NCI-H2107 (cell line): ENCODE data around the gene IL32.

Experiments used
- DNase-seq: peaks from one replicate; lab custom pipeline; 2025; lab: John Stamatoyannopoulos, UW

IL32 gene

GRCh38 chr16:3027983-3028715, 37.3 kb upstream of the IL32 start:
- DNase-seq, result peak; percentile 90

GRCh38 chr16:3028716-3029319, 36.6 kb upstream of the IL32 start:
- no peak for DNase-seq

GRCh38 chr16:3029491-3030221, 35.8 kb upstream of the IL32 start:
- no peak for DNase-seq

GRCh38 chr16:3030222-3031212, 34.9 kb upstream of the IL32 start:
- no peak for DNase-seq

GRCh38 chr16:3032624-3033023, 32.8 kb upstream of the IL32 start:
- DNase-seq, result no peak

GRCh38 chr16:3035289-3035971, 30.0 kb upstream of the IL32 start:
- no peak for DNase-seq

GRCh38 chr16:3035972-3036725, 29.3 kb upstream of the IL32 start:
- DNase-seq, result no peak

GRCh38 chr16:3036726-3037315, 28.6 kb upstream of the IL32 start, which contains the start of gene BICDL2:
TSS of gene BICDL2 (minus strand) at chr16:3036944. CDS start at chr16:3035496, 1,448 bp downstream.
- DNase-seq, result no peak

GRCh38 chr16:3038256-3038655, 27.2 kb upstream of the IL32 start:
- DNase-seq, result no peak

- DNase-seq, result no peak
These were observed 26.5 kb upstream of the IL32 start for GRCh38 chr16:3038896-3039295.

- DNase-seq, result no peak
These were observed 23.1 kb upstream of the IL32 start for GRCh38 chr16:3042376-3042775.

- no peak for DNase-seq
These were observed 20.7 kb upstream of the IL32 start for GRCh38 chr16:3044708-3045107.

- DNase-seq, result no peak
These were observed 19.4 kb upstream of the IL32 start, which contains the start of gene MMP25 for GRCh38 chr16:3045758-3046640. TSS of gene MMP25 (plus strand) at chr16:3046561. CDS start at chr16:3046918, 357 bp downstream.

- no peak for DNase-seq
These were observed 18.6 kb upstream of the IL32 start for GRCh38 chr16:3046641-3047386.

GRCh38 chr16:3047387-3047720, 18.1 kb upstream of the IL32 start:
- DNase-seq, result no peak

- no peak for DNase-seq
These were observed 15.4 kb upstream of the IL32 start for GRCh38 chr16:3049921-3050481.

- no peak for DNase-seq
These were observed 15.0 kb upstream of the IL32 start for GRCh38 chr16:3050487-3050886.

- DNase-seq, result no peak
These were observed 14.4 kb upstream of the IL32 start for GRCh38 chr16:3051009-3051408.
